HepG2 (cell line): ENCODE measurements around the gene METAP1D. TPM values are rescaled to one million over a fixed set of nuclear protein-coding genes. Genes with fewer than 3 reads are reported as not detected.

Experiments used
- ATAC-seq: fragments of 200-7000 bp; cut with Tn5 transposase; 3 replicates; pipeline ENCODE4 v1.9.1; 2020; ENCODE audit warnings: mild to moderate bottlenecking, moderate library complexity
- BruUV-seq: library from RNA; stranded (reverse); fragments of 400-500 nt; replicated peaks from 2 replicates; lab custom pipeline; 2021; lab: Mats Ljungman, UMichigan
- CTCF ChIA-PET: fragments of 300-600 bp; formaldehyde crosslinking; extraction: SDS; loops from one replicate; lab custom pipeline; 2021; ENCODE audit warnings: low total read pairs, inconsistent platforms, low intra/inter-chr PET ratio; lab: Yijun Ruan, JAX
- POLR2A ChIA-PET: fragments of 350-600 bp; sonication (Branson Sonifier 250); formaldehyde crosslinking; loops from one replicate; lab custom pipeline; 2020; ENCODE audit warnings: antibody characterized with exemption, inconsistent platforms; lab: Yijun Ruan, JAX
- DNase-seq: peaks from one replicate; pipeline ENCODE4 v3.0.0-alpha.2; 2015; ENCODE audit warnings: low spot score
- FAIRE-seq: peaks from 3 replicates; lab custom pipeline; 2011; peaks lifted over from hg19 to GRCh38; lab: Jason Lieb, UNC
- H2AFZ ChIP-seq: one replicate; pipeline ENCODE4 v1.6.1; 2011; ENCODE audit warnings: low read length, inconsistent platforms
- H3K27ac ChIP-seq: fragments of 300-600 bp; 3 replicates; pipeline ENCODE4 v1.8.0; 2011; ENCODE audit warnings: mixed run types, mild to moderate bottlenecking, mixed read lengths, low read length, inconsistent platforms; ENCODE audit not compliant: insufficient read depth; ENCODE audit errors: extremely low read length
- H3K27me3 ChIP-seq, 2 experiments: fragments of 200-600 bp in 1 of 2; 2 replicates in 1 of 2; 3 replicates in 1 of 2; pipeline versions ENCODE4 v1.6.0 to v1.8.0; 2011; ENCODE audit warnings: low read length in 2 of 2, mild to moderate bottlenecking in 2 of 2, moderate library complexity in 2 of 2, inconsistent platforms in 1 of 2; ENCODE audit not compliant: insufficient read depth in 2 of 2, control insufficient read depth in 1 of 2
- H3K36me3 ChIP-seq, 2 experiments: fragments of 200-600 bp in 1 of 2; replicated peaks in 1 of 2; 2 replicates in 1 of 2; 3 replicates in 1 of 2; pipeline versions ENCODE4 v1.5.1 to v1.8.0; 2011; ENCODE audit warnings: low read length in 2 of 2, inconsistent platforms in 1 of 2; ENCODE audit not compliant: insufficient read depth in 2 of 2, control insufficient read depth in 1 of 2
- H3K4me1 ChIP-seq: 2 replicates; pipeline ENCODE4 v1.5.1; 2012; ENCODE audit warnings: low read length, inconsistent platforms; ENCODE audit not compliant: insufficient read depth
- H3K4me2 ChIP-seq: 2 replicates; pipeline ENCODE4 v1.6.0; 2011; ENCODE audit warnings: low read depth, low read length, inconsistent platforms
- H3K4me3 ChIP-seq, 3 experiments: fragments of 200-600 bp in 1 of 3; sonication (generic), shearing (Covaris generic) in 1 of 3; replicated peaks in 1 of 3; 2 replicates each; pipeline ENCODE4 v1.5.1; 2011 to 2016; ENCODE audit warnings: low read length in 3 of 3, inconsistent platforms in 2 of 3, low read depth in 2 of 3, mild to moderate bottlenecking in 2 of 3, control low read depth in 1 of 3, mixed read lengths in 1 of 3; ENCODE audit not compliant: insufficient read depth in 1 of 3
- H3K79me2 ChIP-seq: one replicate; pipeline ENCODE4 v1.6.1; 2011; ENCODE audit warnings: low read length, inconsistent platforms; ENCODE audit not compliant: insufficient read depth
- H3K9ac ChIP-seq: 2 replicates; pipeline ENCODE4 v1.6.0; 2011; ENCODE audit warnings: mild to moderate bottlenecking, low read depth, low read length, inconsistent platforms; ENCODE audit not compliant: insufficient read depth
- H3K9me3 ChIP-seq: 2 replicates; pipeline ENCODE4 v1.5.1; 2012; ENCODE audit warnings: mild to moderate bottlenecking, low read length
- H4K20me1 ChIP-seq: 2 replicates; pipeline ENCODE4 v1.6.0; 2011; ENCODE audit warnings: inconsistent platforms, mild to moderate bottlenecking, low read length, moderate library complexity; ENCODE audit not compliant: insufficient read depth
- BHLHE40 ChIP-seq: IDR thresholded peaks from 2 replicates; pipeline ENCODE4 v1.6.1; 2011; ENCODE audit warnings: low read length, improper control_type of control experiment
- CCDC6 ChIP-seq: sonication (generic); formaldehyde crosslinking; IDR thresholded peaks from 2 replicates; pipeline ENCODE4 v1.8.1; 2022; ENCODE audit warnings: mild to moderate bottlenecking, missing genetic modification reagents, moderate library complexity
- DMTF1 ChIP-seq: sonication (generic); formaldehyde crosslinking; IDR thresholded peaks from 2 replicates; pipeline ENCODE4 v1.4.0; 2020; ENCODE audit warnings: mild to moderate bottlenecking, missing genetic modification reagents
- EZH2 ChIP-seq: conservative IDR thresholded peaks from 2 replicates; pipeline ENCODE4 v1.6.1; 2012; ENCODE audit warnings: mild to moderate bottlenecking, low read depth, low read length, moderate library complexity
- HBP1 ChIP-seq: IDR thresholded peaks from 2 replicates; pipeline ENCODE4 v1.6.1; 2016; ENCODE audit warnings: low read depth, control low read depth
- HDAC1 ChIP-seq: sonication (generic); formaldehyde crosslinking; IDR thresholded peaks from 2 replicates; pipeline ENCODE4 v1.5.1; 2020; ENCODE audit warnings: mild to moderate bottlenecking, missing genetic modification reagents
- JUNB ChIP-seq: sonication (generic); formaldehyde crosslinking; IDR thresholded peaks from 2 replicates; pipeline ENCODE4 v1.8.0; 2022; ENCODE audit warnings: missing genetic modification reagents, mild to moderate bottlenecking, borderline replicate concordance
- NR2F6 ChIP-seq, 2 experiments: IDR thresholded peaks; 2 replicates each; pipeline ENCODE4 v1.6.1; 2016; ENCODE audit warnings: antibody characterized with exemption in 1 of 2, mild to moderate bottlenecking in 1 of 2
- ZNF414 ChIP-seq: sonication (generic); formaldehyde crosslinking; IDR thresholded peaks from 2 replicates; pipeline ENCODE4 v1.5.0; 2020; ENCODE audit warnings: missing genetic modification reagents
- ZNF678 ChIP-seq: sonication (generic); formaldehyde crosslinking; IDR thresholded peaks from 2 replicates; pipeline ENCODE4 v1.4.0; 2020; ENCODE audit warnings: mild to moderate bottlenecking, missing genetic modification reagents
- ZNF7 ChIP-seq: IDR thresholded peaks from 2 replicates; pipeline ENCODE4 v1.6.1; 2016; ENCODE audit warnings: missing biosample characterization, missing genetic modification reagents
- ZNF724P ChIP-seq: sonication (generic); formaldehyde crosslinking; IDR thresholded peaks from 2 replicates; pipeline ENCODE4 v1.8.0; 2022; ENCODE audit warnings: missing genetic modification reagents, borderline replicate concordance
- ZNF788 ChIP-seq: sonication (generic); formaldehyde crosslinking; IDR thresholded peaks from 2 replicates; pipeline ENCODE4 v1.5.0; 2020; ENCODE audit warnings: mild to moderate bottlenecking, missing genetic modification reagents, borderline replicate concordance
- WGBS: methylation state at CpG from one replicate; pipeline ENCODE4 v1.1.6; 2017; ENCODE audit warnings: low lambda C conversion rate; 5-methylcytosine and 5-hydroxymethylcytosine counted together
- in situ Hi-C: cut with HindIII; loops from 2 replicates; pipeline ENCODE4 v1.10.0; 2017; ENCODE audit warnings: low pct_unique_long_range_greater_than_20kb; ENCODE audit not compliant: extremely low pct_ligation_motif_present
- intact Hi-C: fragments of 100-400 bp; cut with micrococcal nuclease; formaldehyde crosslinking; loops from one replicate; pipeline ENCODE4 v1.10.0; 2022; ENCODE audit not compliant: unreplicated experiment
- polyA plus RNA-seq, 8 experiments: library from polyadenylated mRNA; depleted of rRNA in 3 of 8; stranded (reverse) in 7 of 8; unstranded in 1 of 8; fragments of >200 nt; fragmentation: Illumina TruSeq in 4 of 8; extraction: Trizol in 4 of 8; gene quantifications; 2 replicates each; pipeline versions ENCODE4 v1.2.1 to v1.2.3, GENCODE V29; 2011 to 2016; ENCODE audit warnings: low read depth in 4 of 8, missing spikeins in 1 of 8, mixed read lengths in 1 of 8; ENCODE audit not compliant: insufficient read depth in 1 of 8
- total RNA-seq, 5 experiments: library from RNA; depleted of rRNA; stranded (reverse); fragments of >200 nt; fragmentation: Illumina TruSeq; extraction: Trizol; gene quantifications; 2 replicates each; pipeline ENCODE4 v1.2.3, GENCODE V29; 2016; ENCODE audit warnings: low read depth in 1 of 5
- TF ChIP-seq, protein P1 (sequence below): sonication (generic); formaldehyde crosslinking; conservative IDR thresholded peaks from 2 replicates; pipeline ENCODE4 v1.4.0; 2020; ENCODE audit warnings: missing genetic modification reagents

Gene METAP1D
- total and polyA plus RNA-seq, 2 of the 13 experiments (the other 11 are each of a cell fraction or from before 2014, with no cell fraction given), result 14.7 to 21.6 TPM

DNA sequence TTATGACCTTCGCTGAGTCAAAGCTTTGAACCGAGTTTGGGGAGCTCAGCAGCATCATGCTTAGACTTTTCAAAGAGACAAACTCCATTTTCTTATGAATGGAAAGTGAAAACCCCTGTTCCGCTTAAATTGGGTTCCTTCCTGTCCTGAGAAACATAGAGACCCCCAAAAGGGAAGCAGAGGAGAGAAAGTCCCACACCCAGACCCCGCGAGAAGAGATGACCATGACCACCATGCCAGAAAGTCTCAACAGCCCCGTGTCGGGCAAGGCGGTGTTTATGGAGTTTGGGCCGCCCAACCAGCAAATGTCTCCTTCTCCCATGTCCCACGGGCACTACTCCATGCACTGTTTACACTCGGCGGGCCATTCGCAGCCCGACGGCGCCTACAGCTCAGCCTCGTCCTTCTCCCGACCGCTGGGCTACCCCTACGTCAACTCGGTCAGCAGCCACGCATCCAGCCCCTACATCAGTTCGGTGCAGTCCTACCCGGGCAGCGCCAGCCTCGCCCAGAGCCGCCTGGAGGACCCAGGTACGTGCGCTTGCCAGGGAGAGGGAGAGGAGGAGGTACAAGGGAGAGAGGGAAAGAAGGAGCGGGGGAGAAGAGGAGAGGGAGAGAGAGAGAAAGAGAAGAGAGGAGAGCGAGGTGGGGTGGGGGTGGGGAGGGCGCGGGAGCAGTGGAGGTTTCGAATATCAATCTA is 85.9 kb downstream of the METAP1D start, which contains the start of gene DLX1 (continued):
- TF ChIP-seq EZH2 (no peak), CCDC6 (CRISPR knock-in tag) (no peak), NR2F6 (IDR thresholded peaks at IDR 0.05) (no peak), NR2F6 (CRISPR knock-in tag; IDR thresholded peaks at IDR 0.05) (no peak), JUNB (CRISPR knock-in tag) (no peak)
- TF ChIP-seq, protein P1, sequence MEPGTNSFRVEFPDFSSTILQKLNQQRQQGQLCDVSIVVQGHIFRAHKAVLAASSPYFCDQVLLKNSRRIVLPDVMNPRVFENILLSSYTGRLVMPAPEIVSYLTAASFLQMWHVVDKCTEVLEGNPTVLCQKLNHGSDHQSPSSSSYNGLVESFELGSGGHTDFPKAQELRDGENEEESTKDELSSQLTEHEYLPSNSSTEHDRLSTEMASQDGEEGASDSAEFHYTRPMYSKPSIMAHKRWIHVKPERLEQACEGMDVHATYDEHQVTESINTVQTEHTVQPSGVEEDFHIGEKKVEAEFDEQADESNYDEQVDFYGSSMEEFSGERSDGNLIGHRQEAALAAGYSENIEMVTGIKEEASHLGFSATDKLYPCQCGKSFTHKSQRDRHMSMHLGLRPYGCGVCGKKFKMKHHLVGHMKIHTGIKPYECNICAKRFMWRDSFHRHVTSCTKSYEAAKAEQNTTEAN (CRISPR knock-in tag), result 0 out of 2 replicates have a peak, but pooled peaks have one; percentile 23
- TF ChIP-seq, all 625 proteins: peak for 58

DNA sequence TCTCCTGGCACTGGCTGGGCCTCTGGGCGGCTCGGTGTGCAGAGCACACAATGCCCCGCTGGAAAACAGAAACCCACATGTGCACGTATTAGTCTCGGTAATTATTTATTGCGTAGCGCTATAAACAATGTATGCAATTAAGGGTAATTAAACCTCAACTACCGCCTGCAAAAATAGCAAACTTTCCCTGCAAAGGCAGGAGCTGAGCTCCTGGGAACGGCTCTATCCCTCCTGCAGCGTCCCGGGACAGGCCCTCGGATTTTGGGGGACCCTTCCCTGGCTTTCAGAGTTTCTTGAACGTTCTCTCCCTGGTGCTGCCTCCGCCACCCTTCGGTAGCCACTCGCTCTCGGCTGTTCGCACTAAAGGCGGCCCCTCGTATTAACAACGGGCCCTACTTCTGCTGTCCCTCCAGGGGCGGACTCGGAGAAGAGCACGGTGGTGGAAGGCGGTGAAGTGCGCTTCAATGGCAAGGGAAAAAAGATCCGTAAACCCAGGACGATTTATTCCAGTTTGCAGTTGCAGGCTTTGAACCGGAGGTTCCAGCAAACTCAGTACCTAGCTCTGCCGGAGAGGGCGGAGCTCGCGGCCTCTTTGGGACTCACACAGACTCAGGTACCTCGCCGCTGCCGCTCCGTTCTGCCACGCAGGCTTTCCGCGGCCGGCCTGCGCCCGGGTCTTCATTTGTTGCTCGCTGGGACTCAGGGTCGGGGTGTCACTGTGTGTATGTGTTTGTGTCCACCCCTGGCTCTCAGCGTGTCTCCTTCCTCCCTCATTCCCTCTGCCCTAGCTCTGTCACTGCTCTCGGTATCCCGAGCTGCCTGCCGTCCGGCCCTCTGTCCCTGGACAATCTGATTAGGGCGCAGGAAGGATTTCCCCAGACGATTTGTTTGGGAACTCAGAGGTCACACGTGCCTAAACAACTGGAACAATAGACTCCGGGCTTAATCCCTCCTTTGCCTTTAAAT is 86.8 kb downstream of the METAP1D start:
- in situ Hi-C loops (no loop called here), intact Hi-C loops (loop anchor here (5.0 kb wide), 1 partner anchor 34 kb away; no protein-coding TSS in a partner anchor)
- no TSS peak for BruUV-seq
- peaks cover 20 to 94% of the 10 kb centered on the region in 2 experiments; a peak in 4 of 5 replicates for H3K27me3 ChIP-seq
- ChIA-PET POLR2A (interaction anchor here (0.8 to 4.9 kb wide), 5 partner anchors 9 to 34 kb away, joined by 3 to 42 read pairs (median 5); partner anchors contain the start of gene DLX2), CTCF (interaction anchor here (0.9 kb wide), 1 partner anchor 17 kb away, joined by 3 read pairs; no protein-coding TSS in a partner anchor)
- H3K27ac ChIP-seq, result no peak overlapping the region
- H3K36me3 ChIP-seq, result no peaks in the 10 kb centered on the region
- peak; percentile 54 for ATAC-seq
- no peaks in the 10 kb centered on the region for H3K9me3 ChIP-seq
- peak overlapping the region; percentile 7 for H3K9ac ChIP-seq
- 8% methylated on average over 54 of the region's 54 CpGs for WGBS
- H3K4me2 ChIP-seq, result peak overlapping the region; percentile 98
- FAIRE-seq, result peak; percentile 56
- H3K4me1 ChIP-seq, result peaks cover 76% of the 10 kb centered on the region
- H2AFZ ChIP-seq, result no peak overlapping the region
- H3K79me2 ChIP-seq, result no peaks in the 10 kb centered on the region
- peaks cover 3% of the 10 kb centered on the region; the same call in 1 of the 2 replicates for H4K20me1 ChIP-seq
- DNase-seq, result peak; percentile 55
- peak overlapping the region; percentile 60 to 82 (median 64) for H3K4me3 ChIP-seq
- TF ChIP-seq ZNF788 (CRISPR knock-in tag) (no peak; the same call in 1 of the 2 replicates), HBP1 (CRISPR knock-in tag) (no peak), ZNF414 (CRISPR knock-in tag) (no peak), ZNF724P (no peak), DMTF1 (CRISPR knock-in tag) (no peak), ZNF678 (no peak), HDAC1 (no peak), ZNF7 (CRISPR knock-in tag) (no peak), BHLHE40 (0 out of 2 replicates have a peak, but pooled peaks have one; percentile 11)
